Gastrocnemius medialis (tissue), 4 donors: ENCODE measurements around the gene STX11. TPM values are rescaled to one million over a fixed set of nuclear protein-coding genes. Genes with fewer than 3 reads are reported as not detected.

Experiments used
- ATAC-seq, 2 donors: fragments of 150-250 bp; one replicate each; pipeline ENCODE4 v1.9.1; 2016
- DNase-seq, 2 donors: peaks; one replicate each; pipeline ENCODE4 v3.0.0-alpha.2; 2019
- H3K27ac ChIP-seq, 4 donors: fragments of 200-600 bp; sonication (generic); 1 replicate in 1 of 4; 2 replicates in 3 of 4; pipeline ENCODE4 v1.5.1; 2016 to 2018; ENCODE audit warnings: mild to moderate bottlenecking in 2 of 4, moderate library complexity in 1 of 4
- H3K27me3 ChIP-seq, 3 donors: fragments of 200-600 bp; sonication (generic) in 2 of 3; 1 replicate in 1 of 3; 2 replicates in 2 of 3; pipeline versions ENCODE4 v1.5.1 to v1.6.0; 2016 to 2019; ENCODE audit warnings: mild to moderate bottlenecking in 1 of 3, moderate library complexity in 1 of 3
- H3K36me3 ChIP-seq, 2 donors: fragments of 200-600 bp; sonication (generic) in 1 of 2; one replicate each; pipeline ENCODE4 v1.5.1; 2017 to 2018
- H3K4me1 ChIP-seq, 2 donors: fragments of 200-600 bp; sonication (generic) in 1 of 2; one replicate each; pipeline ENCODE4 v1.5.1; 2016 to 2017; ENCODE audit warnings: mild to moderate bottlenecking in 2 of 2
- H3K4me3 ChIP-seq, 4 donors: fragments of 200-600 bp; sonication (generic) in 3 of 4; 1 replicate in 1 of 4; 2 replicates in 3 of 4; pipeline ENCODE4 v1.5.1; 2016 to 2019; ENCODE audit warnings: mild to moderate bottlenecking in 2 of 4
- H3K9me3 ChIP-seq, 3 donors: fragments of 200-600 bp; sonication (generic) in 2 of 3; 1 replicate in 1 of 3; 2 replicates in 2 of 3; pipeline ENCODE4 v1.5.1; 2016 to 2019
- POLR2A ChIP-seq, 2 donors: fragments of 450-650 bp; IDR thresholded peaks; one replicate each; pipeline ENCODE4 v1.6.1; 2017; ENCODE audit warnings: antibody characterized with exemption in 2 of 2, mild to moderate bottlenecking in 2 of 2, moderate library complexity in 2 of 2
- in situ Hi-C, 4 donors: fragments of 200-750 bp; cut with MboI; loops; one replicate each; pipeline versions ENCODE4 v1.15.0 to v1.8.0; 2017; ENCODE audit warnings: low sequenced_read_pairs in 4 of 4
- intact Hi-C: fragments of 100-400 bp; cut with DNase I; formaldehyde crosslinking; loops from one replicate; pipeline ENCODE4 v1.15.1; 2023; ENCODE audit warnings: low total_unique reads
- total RNA-seq, 4 donors: library from RNA; depleted of rRNA; stranded (reverse); fragments of >200 nt; gene quantifications; one replicate each; pipeline versions ENCODE4 v1.1.0 to v1.2.3, GENCODE V29; 2016
- TF ChIP-seq, protein P1 (sequence below), 5 experiments: fragments of 450-650 bp in 3 of 5; fragments of 200-600 bp in 2 of 5; sonication (generic) in 2 of 5; IDR thresholded peaks in 4 of 5; conservative IDR thresholded peaks in 1 of 5; 1 replicate in 4 of 5; 2 replicates in 1 of 5; pipeline ENCODE4 v1.5.1; 2016 to 2019; ENCODE audit warnings: antibody characterized with exemption in 5 of 5, mild to moderate bottlenecking in 3 of 5, moderate library complexity in 3 of 5

The STX11 gene
- total RNA-seq, 4 donors from 2014 or later, result 2.0 to 5.2 (median 4.3) TPM

- no peaks in the 10 kb centered on the region for H3K9me3 ChIP-seq
- in situ Hi-C loops (no loop called here), intact Hi-C loops (no loop called here)
- H3K4me3 ChIP-seq, result no peak overlapping the region
- H3K27ac ChIP-seq, result no peak overlapping the region
- no peaks in the 10 kb centered on the region for H3K36me3 ChIP-seq
- no peak for DNase-seq
- H3K27me3 ChIP-seq, result no peaks in the 10 kb centered on the region
- TF ChIP-seq, protein P1, sequence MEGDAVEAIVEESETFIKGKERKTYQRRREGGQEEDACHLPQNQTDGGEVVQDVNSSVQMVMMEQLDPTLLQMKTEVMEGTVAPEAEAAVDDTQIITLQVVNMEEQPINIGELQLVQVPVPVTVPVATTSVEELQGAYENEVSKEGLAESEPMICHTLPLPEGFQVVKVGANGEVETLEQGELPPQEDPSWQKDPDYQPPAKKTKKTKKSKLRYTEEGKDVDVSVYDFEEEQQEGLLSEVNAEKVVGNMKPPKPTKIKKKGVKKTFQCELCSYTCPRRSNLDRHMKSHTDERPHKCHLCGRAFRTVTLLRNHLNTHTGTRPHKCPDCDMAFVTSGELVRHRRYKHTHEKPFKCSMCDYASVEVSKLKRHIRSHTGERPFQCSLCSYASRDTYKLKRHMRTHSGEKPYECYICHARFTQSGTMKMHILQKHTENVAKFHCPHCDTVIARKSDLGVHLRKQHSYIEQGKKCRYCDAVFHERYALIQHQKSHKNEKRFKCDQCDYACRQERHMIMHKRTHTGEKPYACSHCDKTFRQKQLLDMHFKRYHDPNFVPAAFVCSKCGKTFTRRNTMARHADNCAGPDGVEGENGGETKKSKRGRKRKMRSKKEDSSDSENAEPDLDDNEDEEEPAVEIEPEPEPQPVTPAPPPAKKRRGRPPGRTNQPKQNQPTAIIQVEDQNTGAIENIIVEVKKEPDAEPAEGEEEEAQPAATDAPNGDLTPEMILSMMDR (IDR thresholded peaks at IDR 0.05 in 4 of 5, conservative IDR thresholded peaks at IDR 0.05 in 1 of 5), result no peak
- TF ChIP-seq POLR2A (IDR thresholded peaks at IDR 0.05), result no peak
- no peaks in the 10 kb centered on the region for H3K4me1 ChIP-seq
- ATAC-seq, result no peak
These were observed 11.8 kb upstream of the STX11 start for GRCh38 chr6:144138542-144138941.

DNA sequence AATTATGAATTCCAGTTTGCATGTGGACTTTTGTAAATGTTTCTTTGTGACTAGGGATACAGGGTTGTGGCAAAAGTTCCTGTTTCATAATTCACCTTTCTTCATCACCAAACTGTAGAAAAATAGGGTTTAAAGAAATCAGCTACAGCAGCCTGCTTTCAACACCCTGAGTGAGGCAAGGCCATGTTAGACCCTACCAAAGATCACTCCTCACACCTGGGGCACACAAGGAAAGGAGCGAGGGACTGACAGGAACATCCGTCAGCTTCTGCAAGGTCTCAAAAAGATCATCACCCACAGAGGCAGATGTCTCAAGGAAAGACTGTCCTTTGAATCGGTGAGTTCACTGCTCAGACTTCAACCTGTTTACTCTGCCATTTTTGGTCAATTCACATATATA, 10.5 kb upstream of the STX11 start:
- in situ Hi-C loops, result no loop called here
- ATAC-seq (no peak), DNase-seq (no peak)
- Histone ChIP-seq H3K4me1 (no peaks in the 10 kb centered on the region), H3K27ac (no peak overlapping the region), H3K36me3 (no peaks in the 10 kb centered on the region), H3K27me3 (no peaks in the 10 kb centered on the region), H3K9me3 (no peaks in the 10 kb centered on the region), H3K4me3 (no peak overlapping the region)
- intact Hi-C loops, result no loop called here
- TF ChIP-seq, protein P1 (IDR thresholded peaks at IDR 0.05 in 4 of 5, conservative IDR thresholded peaks at IDR 0.05 in 1 of 5), result no peak
- no peak for TF ChIP-seq POLR2A (IDR thresholded peaks at IDR 0.05)

DNA sequence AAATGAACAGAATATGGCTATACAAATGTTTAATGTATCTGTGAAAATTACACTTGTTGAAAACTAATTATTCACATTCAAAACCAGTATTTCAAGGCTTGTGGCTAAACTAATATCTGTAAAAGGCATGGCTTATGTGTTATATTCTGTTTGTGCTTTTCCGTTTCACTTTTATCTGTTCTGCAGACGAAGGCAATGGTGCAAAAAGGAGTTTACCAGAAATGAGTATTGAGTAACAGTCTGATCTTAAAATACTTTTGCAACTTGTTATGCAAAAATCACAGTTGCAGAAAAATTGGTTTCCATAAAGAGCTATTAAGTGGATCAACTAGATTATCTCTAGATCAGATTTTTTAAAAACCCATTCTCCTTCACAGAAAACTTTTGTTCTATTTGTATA, 9.4 kb upstream of the STX11 start:
- Histone ChIP-seq H3K27me3 (no peaks in the 10 kb centered on the region), H3K9me3 (no peaks in the 10 kb centered on the region), H3K36me3 (no peaks in the 10 kb centered on the region), H3K4me3 (no peak overlapping the region), H3K27ac (no peak overlapping the region), H3K4me1 (no peaks in the 10 kb centered on the region)
- intact Hi-C loops (no loop called here), in situ Hi-C loops (no loop called here)
- DNase-seq (no peak), ATAC-seq (no peak)
- no peak for TF ChIP-seq POLR2A (IDR thresholded peaks at IDR 0.05)
- TF ChIP-seq, protein P1 (IDR thresholded peaks at IDR 0.05 in 4 of 5, conservative IDR thresholded peaks at IDR 0.05 in 1 of 5), result no peak

GRCh38 chr6:144141470-144141869, 8.8 kb upstream of the STX11 start:
- no peaks in the 10 kb centered on the region for H3K9me3 ChIP-seq
- ATAC-seq, result no peak
- no peak overlapping the region for H3K27ac ChIP-seq
- in situ Hi-C loops, result no loop called here
- no peaks in the 10 kb centered on the region for H3K36me3 ChIP-seq
- no peak for DNase-seq
- intact Hi-C loops, result no loop called here
- TF ChIP-seq, protein P1 (IDR thresholded peaks at IDR 0.05 in 4 of 5, conservative IDR thresholded peaks at IDR 0.05 in 1 of 5), result no peak
- no peak for TF ChIP-seq POLR2A (IDR thresholded peaks at IDR 0.05)
- H3K4me3 ChIP-seq, result no peak overlapping the region
- H3K4me1 ChIP-seq, result no peaks in the 10 kb centered on the region
- H3K27me3 ChIP-seq, result no peaks in the 10 kb centered on the region

GRCh38 chr6:144143106-144143505, 7.2 kb upstream of the STX11 start:
- H3K27me3 ChIP-seq, result no peaks in the 10 kb centered on the region
- no peak overlapping the region for H3K27ac ChIP-seq
- TF ChIP-seq POLR2A (IDR thresholded peaks at IDR 0.05), result no peak
- TF ChIP-seq, protein P1 (IDR thresholded peaks at IDR 0.05 in 4 of 5, conservative IDR thresholded peaks at IDR 0.05 in 1 of 5), result no peak
- no peak for DNase-seq
- intact Hi-C loops, result no loop called here
- no peak overlapping the region for H3K4me3 ChIP-seq
- no peaks in the 10 kb centered on the region for H3K4me1 ChIP-seq
- in situ Hi-C loops, result no loop called here
- no peaks in the 10 kb centered on the region for H3K36me3 ChIP-seq
- no peaks in the 10 kb centered on the region for H3K9me3 ChIP-seq
- no peak for ATAC-seq
